Aorta (tissue), 5 donors: ENCODE results near the gene DNAH2. TPM values are rescaled to one million over a fixed set of nuclear protein-coding genes. Genes with fewer than 3 reads are reported as not detected.
A peak's percentile ranks its signal among the peaks of the same experiment; 100 is the strongest.

Experiments used
- ATAC-seq: fragments of 200-7000 bp; cut with Tn5 transposase; one replicate; pipeline ENCODE4 v1.9.1; 2022; ENCODE audit warnings: moderate library complexity; ENCODE audit not compliant: low FRiP score
- DNase-seq, 2 donors: peaks; one replicate each; pipeline ENCODE4 v3.0.0-alpha.2; 2020
- H3K27ac ChIP-seq, 2 donors: one replicate each; pipeline ENCODE4 v1.5.1; 2013; ENCODE audit warnings: low read length in 2 of 2, mild to moderate bottlenecking in 2 of 2, moderate library complexity in 2 of 2, control low read depth in 1 of 2, inconsistent platforms in 1 of 2, low read depth in 1 of 2
- H3K27me3 ChIP-seq, 2 donors: one replicate each; pipeline ENCODE4 v1.6.1; 2013; ENCODE audit warnings: control low read depth in 1 of 2, low read length in 1 of 2, mild to moderate bottlenecking in 1 of 2, moderate library complexity in 1 of 2; ENCODE audit not compliant: insufficient read depth in 2 of 2, control insufficient read depth in 1 of 2
- H3K36me3 ChIP-seq, 2 donors: one replicate each; pipeline ENCODE4 v1.6.1; 2013; ENCODE audit warnings: control low read depth in 1 of 2, low read length in 1 of 2, mild to moderate bottlenecking in 1 of 2; ENCODE audit not compliant: insufficient read depth in 2 of 2, control insufficient read depth in 1 of 2
- H3K4me1 ChIP-seq, 2 donors: one replicate each; pipeline ENCODE4 v1.6.1; 2013; ENCODE audit warnings: low read length in 2 of 2, control low read depth in 1 of 2, mild to moderate bottlenecking in 1 of 2, moderate library complexity in 1 of 2; ENCODE audit not compliant: insufficient read depth in 2 of 2, control insufficient read depth in 1 of 2
- H3K4me3 ChIP-seq, 2 donors: one replicate each; pipeline ENCODE4 v1.5.1; 2013; ENCODE audit warnings: low read length in 2 of 2, control low read depth in 1 of 2, mild to moderate bottlenecking in 1 of 2
- H3K9me3 ChIP-seq: one replicate; pipeline ENCODE4 v1.6.1; 2013; ENCODE audit warnings: mild to moderate bottlenecking, low read length; ENCODE audit not compliant: control insufficient read depth
- WGBS, 2 donors: extraction: QIAGEN DNeasy Blood & Tissue Kit; methylation state at CpG; one replicate each; pipeline ENCODE4 v1.1.7; 2013; 5-methylcytosine and 5-hydroxymethylcytosine counted together
- intact Hi-C, 2 donors: fragments of 100-400 bp; cut with DNase I; formaldehyde crosslinking; loops; one replicate each; pipeline versions ENCODE4 v1.14.2 to v1.15.0; 2022
- polyA plus RNA-seq, 2 donors: library from polyadenylated mRNA; stranded (reverse); fragments of 200-250 nt; gene quantifications; one replicate each; pipeline ENCODE4 v1.2.3, GENCODE V29; 2013
- total RNA-seq, 2 donors: library from RNA; stranded (reverse); fragmentation: NEBNext Ultra II Directional; extraction: Animal tissue kit (Norgen Biotek cat#: 25700); gene quantifications; one replicate each; pipeline ENCODE4 v1.2.1, GENCODE V29; 2021
- donor health status: healthy with polysubstance abuse.
- donor health status: Bipolar disorder and iron deficiency.
- donor health status: DM: no; HTN: no; CAD: no.
- donor health status: DM: no; HTN: no; CAD: no.
- donor health status: DM: yes; HTN: yes; CAD: no.

DNAH2 gene
- total and polyA plus RNA-seq, 4 donors, result 0.08 to 1.6 (median 0.16) TPM; not detected in 1

DNA sequence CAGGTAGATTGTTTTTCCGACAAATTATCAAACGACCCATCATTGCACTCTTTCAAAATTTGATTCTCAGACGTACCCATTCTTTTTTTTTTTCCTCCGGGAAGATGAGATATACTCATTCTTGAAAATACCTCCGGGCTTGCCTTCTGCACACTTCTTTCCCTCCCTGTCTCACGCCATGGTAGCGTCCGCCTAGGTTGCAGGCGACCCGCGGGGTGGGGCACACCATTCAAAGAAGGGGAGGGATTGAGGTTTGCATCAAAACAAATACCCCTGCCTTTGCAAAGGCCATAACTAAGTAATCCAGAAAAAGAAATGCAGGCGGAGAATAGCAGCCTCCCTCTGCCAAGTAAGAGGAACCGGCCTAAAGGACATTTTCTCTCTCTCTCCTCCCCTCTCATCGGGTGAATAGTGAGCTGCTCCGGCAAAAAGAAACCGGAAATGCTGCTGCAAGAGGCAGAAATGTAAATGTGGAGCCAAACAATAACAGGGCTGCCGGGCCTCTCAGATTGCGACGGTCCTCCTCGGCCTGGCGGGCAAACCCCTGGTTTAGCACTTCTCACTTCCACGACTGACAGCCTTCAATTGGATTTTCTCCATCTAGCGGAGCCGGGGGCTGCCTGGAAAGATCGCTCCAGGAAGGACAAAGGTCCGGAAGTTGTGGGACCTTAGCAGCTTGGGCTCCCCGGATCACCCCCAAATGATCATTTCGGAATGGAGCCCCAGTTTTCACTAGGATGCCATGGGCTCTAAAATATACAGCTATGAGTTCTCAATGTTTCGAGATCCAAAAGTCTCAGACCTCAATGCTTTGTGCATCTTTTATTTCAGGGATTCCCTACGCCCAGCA, 31.1 kb upstream of the DNAH2 start:
- Histone ChIP-seq H3K27me3 (no peaks in the 10 kb centered on the region), H3K36me3 (no peaks in the 10 kb centered on the region), H3K27ac (peak overlapping the region; percentile 96), H3K4me3 (peak overlapping the region; percentile 91 to 96), H3K9me3 (no peaks in the 10 kb centered on the region), H3K4me1 (no peaks in the 10 kb centered on the region)
- ATAC-seq (peak; percentile 86), DNase-seq (peak; percentile 88 to 89)
- intact Hi-C loops, result loop anchor here (1.0 to 10.0 kb wide), 4 partner anchors 59 to 468 kb away; partner anchors contain the start of genes SAT2 (in 2 of the 2) and PER1 (in 1 of the 2)
- WGBS, 2 donors, result 0% methylated on average over 30 of the region's 30 CpGs

DNA sequence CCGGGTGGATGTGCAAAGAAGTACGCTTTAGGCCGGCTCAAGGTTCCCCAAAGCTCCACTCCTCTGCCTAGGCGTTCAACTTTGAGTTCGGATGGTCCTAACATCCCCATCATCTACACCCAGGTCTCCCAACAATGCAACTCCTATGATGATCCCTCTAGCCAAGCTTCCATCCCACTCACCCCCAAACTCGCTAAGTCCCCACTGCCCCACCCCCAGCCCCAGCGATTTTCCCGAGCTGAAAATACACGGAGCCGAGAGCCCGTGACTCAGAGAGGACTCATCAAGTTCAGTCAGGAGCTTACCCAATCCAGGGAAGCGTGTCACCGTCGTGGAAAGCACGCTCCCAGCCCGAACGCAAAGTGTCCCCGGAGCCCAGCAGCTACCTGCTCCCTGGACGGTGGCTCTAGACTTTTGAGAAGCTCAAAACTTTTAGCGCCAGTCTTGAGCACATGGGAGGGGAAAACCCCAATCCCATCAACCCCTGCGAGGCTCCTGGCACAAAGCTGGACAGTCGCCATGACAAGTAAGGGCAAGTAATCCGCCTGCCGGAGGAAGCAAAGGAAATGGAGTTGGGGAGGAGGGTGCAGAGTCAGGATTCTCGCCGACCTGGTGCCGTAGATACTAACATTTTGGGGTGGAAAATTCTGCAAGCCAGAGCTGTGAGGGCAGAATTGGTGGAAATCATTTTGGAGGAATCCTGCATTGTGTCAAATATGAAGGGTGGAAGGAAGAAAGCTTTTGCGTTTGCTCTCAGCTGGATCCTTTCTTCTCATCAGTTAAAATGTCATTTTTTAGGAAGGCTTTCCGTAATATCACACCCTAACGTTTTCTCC, 30.3 kb upstream of the DNAH2 start, which contains the start of gene TP53:
TSS of gene TP53 (minus strand) at position 419 of the 836 bp plus-strand sequence. CDS start 10,896 bp downstream, outside the sequence.
- H3K4me1 ChIP-seq, result no peaks in the 10 kb centered on the region
- DNase-seq, result peak; percentile 91 to 92
- intact Hi-C loops, result loop anchor here (1.0 to 10.0 kb wide), 4 partner anchors 60 to 468 kb away; partner anchors contain the start of genes SAT2 (in 2 of the 2) and PER1 (in 1 of the 2)
- no peaks in the 10 kb centered on the region for H3K9me3 ChIP-seq
- peak; percentile 89 for ATAC-seq
- H3K4me3 ChIP-seq, result peak within 1 kb of the TSS; percentile 91 to 96
- 0 to 1% methylated on average over 30 of the region's 30 CpGs for WGBS, 2 donors
- H3K27ac ChIP-seq, result peak within 1 kb of the TSS; percentile 96
- no peaks in the 10 kb centered on the region for H3K27me3 ChIP-seq
- H3K36me3 ChIP-seq, result no peaks in the 10 kb centered on the region

DNA sequence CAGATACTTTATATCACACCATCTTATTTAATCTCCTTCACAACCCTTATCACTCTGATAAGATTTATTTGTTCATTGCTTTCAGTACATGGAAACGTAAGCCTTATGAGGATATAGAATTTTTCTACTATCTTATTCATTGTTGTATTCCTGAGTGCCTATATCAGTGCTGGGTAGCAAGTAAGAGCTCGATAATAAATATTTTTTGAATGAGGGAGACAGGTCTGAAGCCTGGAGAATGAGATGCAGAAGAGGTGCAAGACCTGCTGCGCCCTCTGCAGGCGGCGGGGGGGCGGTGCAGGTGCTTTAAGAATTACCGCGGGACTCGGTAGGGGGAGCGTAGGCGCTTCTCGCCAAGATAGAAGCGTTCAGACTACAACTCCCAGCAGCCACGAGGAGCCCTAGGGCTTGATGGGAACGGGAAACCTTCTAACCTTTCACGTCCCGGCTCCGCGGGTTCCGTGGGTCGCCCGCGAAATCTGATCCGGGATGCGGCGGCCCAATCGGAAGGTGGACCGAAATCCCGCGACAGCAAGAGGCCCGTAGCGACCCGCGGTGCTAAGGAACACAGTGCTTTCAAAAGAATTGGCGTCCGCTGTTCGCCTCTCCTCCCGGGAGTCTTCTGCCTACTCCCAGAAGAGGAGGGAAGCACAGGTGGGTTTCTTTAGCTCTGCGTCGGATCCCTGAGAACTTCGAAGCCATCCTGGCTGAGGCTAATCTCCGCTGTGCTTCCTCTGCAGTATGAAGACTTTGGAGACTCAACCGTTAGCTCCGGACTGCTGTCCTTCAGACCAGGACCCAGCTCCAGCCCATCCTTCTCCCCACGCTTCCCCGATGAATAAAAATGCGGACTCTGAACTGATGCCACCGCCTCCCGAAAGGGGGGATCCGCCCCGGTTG, 29.4 kb upstream of the DNAH2 start, which contains the start of gene WRAP53:
TSS of gene WRAP53 (plus strand) at position 570 of the 900 bp plus-strand sequence. CDS start at position 742, 172 bp downstream.
- ATAC-seq, result peak; percentile 95
- Histone ChIP-seq H3K9me3 (no peaks in the 10 kb centered on the region), H3K4me1 (no peaks in the 10 kb centered on the region), H3K36me3 (no peaks in the 10 kb centered on the region), H3K4me3 (peak within 1 kb of the TSS; percentile 91 to 96), H3K27me3 (no peaks in the 10 kb centered on the region), H3K27ac (peak within 1 kb of the TSS in 1 of 2 donors; percentile 96)
- 0% methylated on average over 48 to 51 of the region's 51 CpGs for WGBS, 2 donors
- DNase-seq, result peak; percentile 98
- intact Hi-C loops, result loop anchor here (1.0 to 10.0 kb wide), 4 partner anchors 61 to 467 kb away; partner anchors contain the start of genes SAT2 (in 2 of the 2) and PER1 (in 1 of the 2)

DNA sequence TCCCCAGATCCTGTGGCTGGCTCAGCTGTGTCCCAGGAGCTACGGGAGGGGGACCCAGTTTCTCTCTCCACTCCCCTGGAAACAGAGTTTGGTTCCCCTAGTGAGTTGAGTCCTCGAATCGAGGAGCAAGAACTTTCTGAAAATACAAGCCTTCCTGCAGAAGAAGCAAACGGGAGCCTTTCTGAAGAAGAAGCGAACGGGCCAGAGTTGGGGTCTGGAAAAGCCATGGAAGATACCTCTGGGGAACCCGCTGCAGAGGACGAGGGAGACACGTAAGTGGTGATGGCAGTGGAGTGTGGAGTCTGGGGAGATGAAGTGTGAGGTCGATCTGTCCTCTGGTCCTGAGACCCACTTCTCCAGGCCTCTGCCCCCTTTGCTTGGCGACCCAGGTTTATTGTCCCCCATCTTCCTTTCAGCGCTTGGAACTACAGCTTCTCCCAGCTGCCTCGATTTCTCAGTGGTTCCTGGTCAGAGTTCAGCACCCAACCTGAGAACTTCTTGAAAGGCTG, 28.7 kb upstream of the DNAH2 start:
- no peak for ATAC-seq
- intact Hi-C loops, result loop anchor here (5.0 to 10.0 kb wide), 3 partner anchors 62 to 466 kb away; partner anchors contain the start of genes SAT2 (in 2 of the 2) and PER1 (in 1 of the 2)

DNA sequence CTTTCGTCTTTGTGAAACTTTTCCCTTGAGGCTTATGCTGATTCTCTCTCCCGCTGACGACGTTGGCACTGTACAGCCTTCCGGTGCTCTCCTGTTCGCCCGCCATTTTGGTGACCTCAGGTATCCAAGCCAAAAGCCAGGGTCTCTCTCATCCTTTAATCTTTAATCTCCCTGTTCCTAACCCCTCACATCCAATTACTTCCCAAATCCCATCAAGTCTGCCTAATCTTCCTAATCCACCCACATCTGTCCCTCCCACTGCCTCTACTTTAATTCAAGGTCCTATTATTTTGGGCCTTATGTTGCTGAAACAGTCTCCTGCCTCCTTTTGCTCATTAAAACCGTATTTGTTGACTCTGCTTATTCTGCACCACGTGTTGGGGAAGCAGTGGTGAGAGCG, 22.0 kb upstream of the DNAH2 start:
- DNase-seq (no peak), ATAC-seq (no peak)
- 94 to 95% methylated on average over 10 of the region's 10 CpGs for WGBS, 2 donors
- no peak overlapping the region for H3K4me3 ChIP-seq
- no peaks in the 10 kb centered on the region for H3K4me1 ChIP-seq
- no peak overlapping the region for H3K27ac ChIP-seq
- no peaks in the 10 kb centered on the region for H3K27me3 ChIP-seq
- H3K9me3 ChIP-seq, result no peaks in the 10 kb centered on the region
- intact Hi-C loops, result no loop called here
- no peaks in the 10 kb centered on the region for H3K36me3 ChIP-seq

More for the DNA sequence above, 28.7 kb upstream of the DNAH2 start:
- Histone ChIP-seq H3K4me3 (peak overlapping the region; percentile 13 to 30), H3K27ac (peak overlapping the region in 1 of 2 donors; percentile 34), H3K27me3 (no peaks in the 10 kb centered on the region), H3K36me3 (no peaks in the 10 kb centered on the region), H3K9me3 (no peaks in the 10 kb centered on the region), H3K4me1 (no peaks in the 10 kb centered on the region)
- DNase-seq, result no peak
- WGBS, 2 donors, result 9 to 14% methylated on average over 13 of the region's 13 CpGs

DNA sequence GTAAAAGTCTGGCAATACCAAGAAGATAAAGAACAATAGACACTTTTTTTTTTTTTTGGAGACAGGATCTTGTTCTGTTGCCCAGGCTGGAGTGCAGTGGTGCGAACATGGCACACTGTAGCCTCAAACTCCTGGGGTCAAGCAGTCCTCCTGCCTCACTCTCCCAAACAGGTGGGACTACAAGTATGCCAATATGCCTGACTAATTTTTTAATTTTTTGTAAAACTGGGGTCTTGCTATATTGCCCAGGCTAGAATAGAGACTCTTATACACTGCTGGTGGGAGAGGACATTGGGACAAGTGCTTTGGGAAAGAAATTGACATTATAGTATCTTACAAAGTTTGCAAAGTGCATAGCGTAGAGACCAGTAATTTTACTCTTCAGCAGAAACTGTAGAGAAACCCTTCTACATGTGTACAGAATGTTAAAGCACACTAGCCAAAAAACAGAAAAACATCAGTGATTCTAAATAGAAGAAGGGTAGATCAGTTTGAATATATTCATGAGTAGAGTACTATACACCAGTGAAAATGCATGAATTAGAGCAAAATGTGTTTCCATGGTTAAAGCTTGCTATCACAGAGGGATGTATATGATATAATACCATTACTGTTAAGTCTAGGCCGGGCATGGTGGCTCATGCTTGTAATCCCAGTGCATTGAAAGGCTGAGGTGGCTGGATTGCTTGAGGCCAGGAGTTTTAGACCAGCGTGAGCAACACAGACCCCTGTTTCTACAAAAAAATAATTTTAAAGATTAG, 19.5 kb upstream of the DNAH2 start:
- ATAC-seq, result no peak
- Histone ChIP-seq H3K27me3 (no peaks in the 10 kb centered on the region), H3K9me3 (no peaks in the 10 kb centered on the region), H3K4me1 (no peaks in the 10 kb centered on the region), H3K4me3 (no peak overlapping the region), H3K36me3 (peaks cover 0 to 5% of the 10 kb centered on the region in 2 donors), H3K27ac (no peak overlapping the region)
- WGBS, 2 donors, result 96 to 97% methylated on average over 4 of the region's 4 CpGs
- intact Hi-C loops, result no loop called here
- peak in 1 of 2 donors; percentile 19 for DNase-seq

DNA sequence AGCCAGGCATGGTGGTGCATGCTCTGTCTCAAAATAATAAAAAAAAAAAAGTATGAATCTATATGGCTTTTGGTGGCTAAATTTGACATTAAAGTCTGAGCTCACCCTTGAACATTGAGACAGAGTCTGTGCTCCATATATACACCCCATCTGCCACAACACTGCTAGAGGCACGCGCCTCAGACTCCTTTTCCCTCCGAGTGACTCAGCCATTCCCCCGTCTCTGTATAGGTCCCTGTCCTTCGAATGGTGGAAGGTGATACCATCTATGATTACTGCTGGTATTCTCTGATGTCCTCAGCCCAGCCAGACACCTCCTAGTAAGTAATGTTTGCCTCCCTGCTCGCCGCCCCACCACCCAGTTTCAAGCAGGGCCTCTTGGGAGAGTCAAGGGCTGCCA, 17.0 kb upstream of the DNAH2 start:
- Histone ChIP-seq H3K36me3 (peaks cover 0 to 5% of the 10 kb centered on the region in 2 donors), H3K27me3 (no peaks in the 10 kb centered on the region), H3K27ac (no peak overlapping the region), H3K9me3 (no peaks in the 10 kb centered on the region), H3K4me3 (no peak overlapping the region), H3K4me1 (no peaks in the 10 kb centered on the region)
- no peak for ATAC-seq
- 96 to 98% methylated on average over 7 of the region's 7 CpGs for WGBS, 2 donors
- DNase-seq, result no peak
- intact Hi-C loops, result no loop called here
